Measurements from ENCODE around the gene GPR26. TPM values are rescaled to one million over a fixed set of nuclear protein-coding genes. Genes with fewer than 3 reads are reported as not detected.

GPR26 gene
- polyA plus RNA-seq, 1 of the 3 experiments (the other 2 are of a cell fraction) = not detected

GRCh38 chr10:123720536-123720935 lies 54.4 kb downstream of the GPR26 start:
- Histone ChIP-seq H3K4me3 (ENCODE audit: low read depth in 2 of 2, low read length in 1 of 2) (no peak overlapping the region), H3K4me1 (ENCODE audit: control insufficient read depth in 1 of 2, insufficient read depth in 2 of 2, low read depth in 1 of 2, low read length in 1 of 2) (no peaks in the 10 kb centered on the region), H3K9me3 (no peaks in the 10 kb centered on the region), H3K4me2 (no peak overlapping the region), H4K20me1 (ENCODE audit: insufficient read depth) (no peaks in the 10 kb centered on the region), H3F3A (replicated peaks; ENCODE audit: insufficient read depth) (no peaks in the 10 kb centered on the region), H3K36me3 (replicated peaks in 1 of 2; ENCODE audit: control insufficient read depth in 1 of 2, insufficient read depth in 2 of 2, low read length in 1 of 2) (no peaks in the 10 kb centered on the region), H3K9ac (no peak overlapping the region), H2AFZ (ENCODE audit: low read depth) (no peak overlapping the region), H3K27ac (ENCODE audit: low read depth in 2 of 2, low read length in 1 of 2) (no peak overlapping the region), H3K79me2 (ENCODE audit: insufficient read depth) (no peaks in the 10 kb centered on the region), H3K27me3 (ENCODE audit: insufficient read depth) (no peaks in the 10 kb centered on the region), H3K9me2 (no peaks in the 10 kb centered on the region)
- no peak for DNase-seq
- WGBS (ENCODE audit: low lambda C conversion rate) = 21% methylated on average over 3 of the region's 3 CpGs
- ChIA-PET CTCF (no interaction called here), POLR2A (no interaction called here)
- TF ChIP-seq TAF1 (IDR thresholded peaks at IDR 0.05; ENCODE audit: borderline replicate concordance, low read depth, low read length) = no peak
- TF ChIP-seq YY1 (IDR thresholded peaks at IDR 0.05; ENCODE audit: low read depth) = no peak
- TF ChIP-seq POLR2AphosphoS5 (IDR thresholded peaks at IDR 0.05; ENCODE audit: low read depth, low read length) = no peak
- TF ChIP-seq TCF12 (IDR thresholded peaks at IDR 0.05) = no peak
- TF ChIP-seq NRF1 (IDR thresholded peaks at IDR 0.05; ENCODE audit: low read depth, low read length) = no peak
- no peak for TF ChIP-seq MXI1 (IDR thresholded peaks at IDR 0.05; ENCODE audit: low read depth, low read length)
- no peak for TF ChIP-seq FOXJ3 (CRISPR knock-in tag; IDR thresholded peaks at IDR 0.05)
- TF ChIP-seq USF1 (IDR thresholded peaks at IDR 0.05; ENCODE audit: borderline replicate concordance, low read depth) = no peak
- no peak for TF ChIP-seq IRF3 (IDR thresholded peaks at IDR 0.05; ENCODE audit: low read depth, low read length)
- no peak for TF ChIP-seq REST (IDR thresholded peaks at IDR 0.05; ENCODE audit: low read depth, low read length)
- no peak for TF ChIP-seq SIN3A (IDR thresholded peaks at IDR 0.05; ENCODE audit: borderline replicate concordance, low read depth, low read length)
- TF ChIP-seq RFX5 (IDR thresholded peaks at IDR 0.05; ENCODE audit: low read length) = no peak
- TF ChIP-seq GATA2 (CRISPR knock-in tag; IDR thresholded peaks at IDR 0.05) = no peak
- no peak for TF ChIP-seq GABPA (IDR thresholded peaks at IDR 0.05; ENCODE audit: low read depth)
- TF ChIP-seq EP300 (IDR thresholded peaks at IDR 0.05; ENCODE audit: borderline replicate concordance in 1 of 2, low read depth in 1 of 2, low read length in 1 of 2) = no peak
- no peak for TF ChIP-seq MAX (IDR thresholded peaks at IDR 0.05; ENCODE audit: low read depth)
- TF ChIP-seq RCOR1 (IDR thresholded peaks at IDR 0.05; ENCODE audit: low read length) = no peak
- no peak for TF ChIP-seq CHD2 (IDR thresholded peaks at IDR 0.05; ENCODE audit: low read length, partially characterized antibody)
